Measurements from ENCODE around the gene ZSCAN22.

Gene ZSCAN22

DNA sequence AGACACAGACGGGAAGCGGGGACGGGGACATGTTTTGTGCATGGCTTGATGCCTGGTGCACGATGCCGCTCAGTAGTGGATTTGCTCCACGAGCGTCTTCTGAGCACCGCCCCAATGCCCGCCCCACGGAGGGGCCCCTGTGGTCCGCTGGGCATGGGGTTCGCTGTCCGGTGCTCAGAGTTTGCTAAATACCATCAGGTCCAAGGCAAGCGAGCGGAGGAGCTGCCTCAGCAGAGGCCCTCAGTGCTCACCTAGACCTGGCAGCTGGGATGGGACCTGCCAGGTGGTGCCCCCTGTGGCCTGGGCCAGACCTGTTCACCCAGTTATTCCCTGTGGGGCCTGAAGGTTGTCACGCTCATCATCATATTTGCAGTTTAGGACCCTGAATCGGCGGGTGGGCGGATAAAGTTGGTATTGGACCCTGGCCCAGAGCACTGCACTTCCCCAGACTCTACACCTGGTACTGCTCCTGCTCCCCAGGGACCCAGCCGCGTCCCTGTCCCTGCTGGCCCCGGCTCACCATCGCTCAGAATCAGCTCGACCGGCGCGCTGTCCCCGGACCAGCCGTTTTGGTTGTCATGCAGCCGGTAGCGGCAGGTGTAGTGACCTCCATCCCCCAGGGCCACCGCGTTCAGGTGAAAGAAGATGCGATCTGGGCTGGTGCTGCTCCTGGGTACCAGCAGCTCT, 24.2 kb downstream of the ZSCAN22 start:
- no peak for DNase-seq (ENCODE audit: low read depth in 2 of 3, low spot score in 1 of 3)

DNA sequence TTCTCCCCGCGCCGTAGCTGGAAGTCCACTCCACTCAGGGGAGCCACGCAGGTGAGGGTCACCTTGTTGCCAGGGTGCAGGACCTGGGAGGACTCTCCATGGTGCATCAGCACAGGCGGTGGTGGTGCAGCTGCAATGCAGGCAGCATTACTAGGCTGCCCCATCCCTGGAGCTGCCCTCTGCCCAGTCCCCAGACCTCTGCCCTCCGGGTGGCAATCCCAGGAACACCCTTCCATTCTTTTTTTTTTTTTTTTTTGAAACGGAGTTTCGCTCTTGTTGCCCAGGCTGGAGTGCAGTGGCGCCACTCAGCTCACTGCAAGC, 24.7 kb downstream of the ZSCAN22 start:
- DNase-seq (ENCODE audit: low read depth in 2 of 3, low spot score in 1 of 3): no peak

DNA sequence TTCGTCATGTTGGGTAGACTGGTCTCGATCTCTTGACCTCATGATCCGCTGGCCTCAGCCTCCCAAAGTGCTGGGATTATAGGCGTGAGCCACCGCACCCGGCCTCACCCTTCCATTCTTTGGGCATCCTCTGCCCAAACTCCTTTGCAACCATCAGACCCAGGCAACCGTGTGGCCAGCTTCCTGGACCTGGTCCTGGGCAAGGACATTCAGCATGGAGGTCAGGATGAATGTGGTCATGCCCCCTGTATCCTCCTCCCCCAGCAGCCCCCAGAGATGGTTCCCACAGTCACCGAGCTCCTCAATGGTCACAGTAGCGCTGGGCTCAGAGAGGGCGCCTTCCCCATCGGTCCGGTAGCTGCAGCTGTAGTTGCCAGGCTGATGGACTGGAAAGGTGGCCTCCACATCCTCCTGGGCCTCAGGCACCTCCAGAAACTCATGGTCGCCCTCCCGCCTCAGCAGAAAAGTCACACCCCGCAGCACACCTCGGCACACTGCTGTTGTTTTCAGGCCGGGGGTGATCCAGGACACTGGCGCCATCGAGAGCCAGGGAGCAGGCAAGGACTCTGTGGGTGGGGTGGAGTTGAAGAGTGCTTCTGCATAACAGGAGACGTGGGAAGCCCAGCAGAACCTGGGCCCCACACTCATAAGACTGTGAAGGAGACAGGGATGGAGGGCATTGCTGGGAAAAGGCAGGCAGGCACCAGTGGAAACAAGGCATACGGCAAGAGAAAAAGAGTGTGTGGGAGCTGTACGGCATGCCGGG, 25.4 kb downstream of the ZSCAN22 start:
- DNase-seq (ENCODE audit: low read depth in 2 of 3, low spot score in 1 of 3): no peak

GRCh38 chr19:58352760-58353671, 26.2 kb downstream of the ZSCAN22 start, which contains the start of gene A1BG:
A1BG (minus strand) TSS chr19:58353492; CDS start chr19:58353437, 55 bp downstream.
- DNase-seq (ENCODE audit: low read depth in 2 of 3, low spot score in 1 of 3): no peak

- DNase-seq (ENCODE audit: low read depth in 2 of 3, low spot score in 1 of 3): no peak
These were observed 27.1 kb downstream of the ZSCAN22 start for GRCh38 chr19:58353717-58354477.

DNA sequence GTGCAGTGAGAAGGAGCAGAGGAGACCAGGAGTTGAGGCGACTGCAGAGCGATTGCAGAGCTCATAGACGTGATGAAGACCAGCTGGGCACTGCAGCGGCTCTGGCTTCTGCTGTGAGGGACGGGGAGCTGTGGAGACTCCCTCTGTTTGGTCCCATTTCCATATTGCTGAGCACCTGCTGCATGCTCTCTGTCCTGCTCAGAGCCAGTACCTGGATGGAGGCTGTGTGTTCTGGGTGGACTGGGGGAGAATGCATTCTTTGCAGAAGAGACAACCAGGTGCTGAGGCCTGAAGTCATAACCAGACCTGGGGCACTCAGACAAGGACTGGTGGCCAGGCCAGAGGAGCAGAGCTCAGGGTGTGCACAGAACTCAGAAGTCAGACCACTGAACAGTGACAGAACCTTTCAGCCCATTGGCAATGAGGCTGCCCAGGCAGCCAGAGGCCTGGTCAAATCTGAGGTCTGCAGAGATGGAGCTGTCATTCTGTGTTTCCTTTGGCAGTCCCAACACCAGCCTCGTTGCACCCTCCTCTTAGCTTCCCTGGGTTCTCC, 27.8 kb downstream of the ZSCAN22 start:
- DNase-seq (ENCODE audit: low read depth in 2 of 3, low spot score in 1 of 3): no peak

DNA sequence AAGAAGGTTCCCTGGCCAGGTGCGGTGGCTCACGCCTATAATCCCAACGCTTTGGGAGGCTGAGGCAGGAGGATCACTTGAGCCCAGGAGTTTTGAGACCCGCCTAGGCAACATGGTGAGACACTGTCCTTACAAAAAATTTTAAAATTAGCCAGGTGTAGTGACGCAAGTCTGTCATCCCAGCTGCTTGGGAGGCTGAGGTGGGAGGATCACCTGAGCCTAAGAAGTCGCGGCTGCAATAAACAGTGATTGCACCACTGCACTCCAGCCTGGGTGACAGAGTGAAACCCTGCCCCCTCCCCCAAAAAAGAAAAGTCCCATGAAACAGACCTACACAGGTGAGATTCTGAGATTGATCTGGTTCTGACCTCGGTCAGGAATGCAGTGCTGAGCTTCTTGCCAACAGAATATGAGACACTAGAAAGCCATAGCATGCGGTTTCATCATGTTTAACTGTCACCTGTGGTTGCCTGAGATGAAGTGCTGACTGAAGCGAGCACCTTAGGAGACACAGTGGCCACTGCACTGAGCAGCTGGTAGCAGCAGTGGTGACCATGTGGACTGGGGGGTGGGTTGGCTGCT, 28.5 kb downstream of the ZSCAN22 start:
- no peak for DNase-seq (ENCODE audit: low read depth in 2 of 3, low spot score in 1 of 3)

DNA sequence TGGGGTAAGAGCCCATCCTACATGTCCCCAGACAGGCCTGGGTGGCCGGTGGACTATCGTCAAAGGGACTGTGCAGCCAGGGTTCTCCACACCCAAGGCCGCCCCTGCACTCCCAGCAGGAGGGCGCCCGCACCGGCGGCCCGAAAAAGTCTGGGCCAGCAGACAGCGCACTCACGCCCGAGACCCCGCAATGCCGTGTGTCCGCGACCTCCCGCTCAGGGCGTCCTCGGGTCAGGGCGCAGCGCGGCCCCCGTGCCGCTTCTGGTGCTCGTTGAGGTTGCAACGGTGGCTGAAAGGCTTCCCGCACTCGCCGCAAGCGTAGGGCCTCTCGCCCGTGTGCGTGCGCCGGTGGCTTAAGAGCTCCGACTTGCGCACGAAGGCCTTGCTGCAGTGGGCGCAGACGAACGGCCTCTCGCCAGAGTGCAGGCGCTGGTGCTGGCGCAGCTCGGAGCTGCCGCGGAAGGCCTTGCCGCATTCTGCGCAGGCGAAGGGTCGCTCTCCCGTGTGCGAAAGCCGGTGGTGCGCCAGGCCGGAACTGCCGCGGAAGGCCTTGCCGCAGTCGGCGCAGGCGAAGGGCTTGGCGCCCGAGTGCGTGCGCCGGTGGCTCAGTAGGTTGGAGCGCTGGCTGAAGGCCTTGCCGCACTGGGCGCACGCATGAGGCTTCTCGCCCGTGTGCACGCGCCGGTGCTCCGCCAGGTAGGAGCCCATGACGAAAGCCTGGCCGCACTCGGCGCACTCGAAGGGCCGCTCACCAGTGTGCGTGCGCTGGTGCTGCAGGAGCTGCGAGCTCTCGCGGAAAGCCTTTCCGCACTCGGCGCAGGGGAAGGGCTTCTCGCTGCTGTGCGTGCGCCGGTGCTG, 29.3 kb downstream of the ZSCAN22 start:
- DNase-seq (ENCODE audit: low read depth in 2 of 3, low spot score in 1 of 3): no peak

GRCh38 chr19:58356766-58357480, 30.1 kb downstream of the ZSCAN22 start:
- no peak for DNase-seq (ENCODE audit: low read depth in 2 of 3, low spot score in 1 of 3)

DNA sequence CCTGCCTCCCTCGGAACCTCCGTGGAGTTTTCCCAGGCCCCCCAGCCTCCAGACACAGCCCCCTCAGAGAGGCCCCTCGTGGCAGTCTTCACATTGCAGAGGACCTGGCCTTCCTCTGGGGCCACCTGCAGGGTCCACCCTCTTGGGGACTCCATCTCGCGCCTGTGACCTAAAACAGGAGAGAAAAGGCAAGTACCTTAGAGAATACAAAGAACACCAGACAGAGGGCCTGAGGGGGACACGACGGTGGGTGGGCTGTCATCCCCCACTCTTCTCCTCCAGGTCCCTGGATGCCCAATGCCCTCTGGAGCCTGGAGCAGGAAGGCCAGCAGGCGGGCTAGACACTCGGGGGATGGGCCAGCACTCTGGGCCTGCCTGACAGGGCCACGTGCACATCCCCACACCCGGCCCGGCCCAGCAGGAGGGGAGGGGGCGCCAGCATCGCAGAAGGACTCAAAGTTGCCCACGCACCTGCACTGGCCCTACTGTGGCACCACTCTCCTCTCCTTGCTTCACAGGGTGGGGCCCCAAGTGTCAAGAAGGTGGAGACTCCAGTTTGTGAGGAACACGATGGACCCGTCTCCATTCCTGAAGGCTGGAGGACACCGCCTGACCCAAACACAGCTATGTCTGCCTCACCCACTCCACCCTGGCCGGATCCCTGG, 30.8 kb downstream of the ZSCAN22 start:
- DNase-seq (ENCODE audit: low read depth in 2 of 3, low spot score in 1 of 3): no peak

- peak; percentile 25 to 47 (median 47) for DNase-seq (ENCODE audit: low read depth in 2 of 3, low spot score in 1 of 3)
These were observed 35.1 kb downstream of the ZSCAN22 start for GRCh38 chr19:58361900-58362271.

DNA sequence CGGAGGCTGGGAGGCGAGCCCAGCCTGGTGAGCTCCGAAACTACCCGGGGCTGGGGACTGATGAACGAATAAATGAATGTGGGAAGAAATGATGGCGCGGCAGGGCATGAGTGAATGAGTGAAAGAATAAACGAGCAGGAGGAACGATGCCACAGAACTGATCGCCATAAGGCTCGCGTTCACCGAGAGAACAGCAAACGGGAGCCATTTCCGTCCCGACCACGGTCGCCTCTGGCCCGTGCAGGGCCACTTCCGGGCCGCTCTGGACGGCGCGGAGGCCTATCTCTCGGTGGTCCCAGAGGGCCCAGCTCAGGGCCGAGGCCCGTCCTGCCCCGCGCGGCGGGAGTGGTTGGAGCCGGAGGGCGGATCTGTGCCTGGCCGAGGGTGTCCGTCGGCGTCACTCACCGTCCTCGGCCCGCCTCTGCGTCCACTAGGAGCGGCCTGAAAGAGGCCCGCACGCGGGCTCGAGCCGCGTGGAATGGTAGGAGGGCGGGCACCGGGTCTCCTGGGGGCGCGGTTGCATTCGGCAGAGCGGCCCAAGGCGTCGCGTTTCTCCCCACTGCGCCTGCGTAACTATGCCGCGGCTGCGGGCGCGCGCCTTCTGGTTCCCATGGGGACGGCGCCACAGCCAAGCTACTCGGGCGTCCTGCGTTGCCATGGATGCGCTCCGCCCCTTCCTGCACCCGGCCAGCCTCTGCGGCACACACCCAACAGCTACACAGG, 35.6 kb downstream of the ZSCAN22 start, which contains the start of gene ZNF497:
Gene ZNF497, minus strand, starts transcription at position 480 of the 723 bp plus-strand sequence. CDS start 5,116 bp downstream, outside the sequence.
- peak; percentile 94 to 96 (median 95) for DNase-seq (ENCODE audit: low read depth in 2 of 3, low spot score in 1 of 3)

GRCh38 chr19:58364146-58364545, 37.4 kb downstream of the ZSCAN22 start:
- no peak for DNase-seq (ENCODE audit: low read depth in 2 of 3, low spot score in 1 of 3)

GRCh38 chr19:58366585-58367430, 40.0 kb downstream of the ZSCAN22 start:
- no peak for DNase-seq (ENCODE audit: low read depth in 2 of 3, low spot score in 1 of 3)

GRCh38 chr19:58367698-58368454, 41.1 kb downstream of the ZSCAN22 start:
- DNase-seq (ENCODE audit: low read depth in 2 of 3, low spot score in 1 of 3): no peak
